GM23338 (cell line): ENCODE data around the gene PRUNE2. TPM values are rescaled to one million over a fixed set of nuclear protein-coding genes. Genes with fewer than 3 reads are reported as not detected.
A peak's percentile ranks its signal among the peaks of the same experiment; 100 is the strongest.

ENCODE experiments used
- ATAC-seq: fragments of 200-7000 bp; cut with Tn5 transposase; 3 replicates; pipeline ENCODE4 v1.9.1; 2020
- DNase-seq: peaks from one replicate; pipeline ENCODE4 v3.0.0-alpha.2; 2015; ENCODE audit warnings: low spot score
- H2AFZ ChIP-seq: fragments of 200-600 bp; sonication (generic); 2 replicates; pipeline ENCODE4 v1.8.0; 2016; ENCODE audit warnings: antibody characterized with exemption, mild to moderate bottlenecking, moderate library complexity
- H3F3A ChIP-seq: fragments of 200-600 bp; sonication (generic); replicated peaks from 2 replicates; pipeline ENCODE4 v1.8.0; 2017; ENCODE audit warnings: antibody characterized with exemption, mixed run types, low read depth
- H3K27ac ChIP-seq: fragments of 200-600 bp; sonication (generic); 2 replicates; pipeline ENCODE4 v1.6.1; 2016; ENCODE audit warnings: low read depth
- H3K27me3 ChIP-seq: fragments of 200-600 bp; sonication (generic); 2 replicates; pipeline ENCODE4 v1.8.0; 2016; ENCODE audit warnings: mild to moderate bottlenecking, mixed run types, moderate library complexity; ENCODE audit not compliant: insufficient read depth
- H3K36me3 ChIP-seq: fragments of 200-600 bp; sonication (generic); 2 replicates; pipeline ENCODE4 v1.8.0; 2016; ENCODE audit warnings: mild to moderate bottlenecking; ENCODE audit not compliant: insufficient read depth
- H3K4me1 ChIP-seq: fragments of 200-600 bp; sonication (generic); 2 replicates; pipeline ENCODE4 v1.8.0; 2016; ENCODE audit warnings: mild to moderate bottlenecking, moderate library complexity; ENCODE audit not compliant: insufficient read depth
- H3K4me2 ChIP-seq: fragments of 200-600 bp; sonication (generic); 2 replicates; pipeline ENCODE4 v1.7.1; 2017; ENCODE audit warnings: mixed run types
- H3K4me3 ChIP-seq: fragments of 200-600 bp; sonication (generic); 2 replicates; pipeline ENCODE4 v1.6.1; 2016; ENCODE audit warnings: mixed run types
- H3K79me2 ChIP-seq: fragments of 200-600 bp; sonication (generic); replicated peaks from 2 replicates; pipeline ENCODE4 v1.8.0; 2017; ENCODE audit warnings: mild to moderate bottlenecking; ENCODE audit not compliant: insufficient read depth
- H3K9me2 ChIP-seq: fragments of 200-600 bp; sonication (generic); 2 replicates; pipeline ENCODE4 v1.8.0; 2017; ENCODE audit not compliant: insufficient read depth
- H4K20me1 ChIP-seq: fragments of 200-600 bp; sonication (generic); replicated peaks from 2 replicates; pipeline ENCODE4 v1.8.0; 2017; ENCODE audit warnings: mild to moderate bottlenecking; ENCODE audit not compliant: insufficient read depth
- H3K27ac Mint-ChIP-seq: 2 replicates; pipeline ENCODE4 v1.8.0; 2020; ENCODE audit warnings: inconsistent platforms, mild to moderate bottlenecking, moderate library complexity, mixed read lengths
- H3K27me3 Mint-ChIP-seq: 3 replicates; pipeline ENCODE4 v1.8.0; 2022; ENCODE audit warnings: low read depth, mild to moderate bottlenecking, moderate library complexity, mixed read lengths, inconsistent platforms; ENCODE audit not compliant: insufficient read depth, poor library complexity
- H3K36me3 Mint-ChIP-seq: 3 replicates; pipeline ENCODE4 v1.8.0; 2021; ENCODE audit warnings: low read depth, mild to moderate bottlenecking, inconsistent platforms, moderate library complexity, mixed read lengths
- H3K4me1 Mint-ChIP-seq: 3 replicates; pipeline ENCODE4 v1.8.0; 2020; ENCODE audit warnings: mild to moderate bottlenecking, inconsistent platforms, mixed read lengths
- H3K4me3 Mint-ChIP-seq: 3 replicates; pipeline ENCODE4 v1.8.0; 2021; ENCODE audit warnings: moderate library complexity, mild to moderate bottlenecking, inconsistent platforms, mixed read lengths
- H3K9me3 Mint-ChIP-seq: 3 replicates; pipeline ENCODE4 v1.8.0; 2020; ENCODE audit warnings: moderate library complexity, mild to moderate bottlenecking, inconsistent platforms, mixed read lengths
- CREB1 ChIP-seq: fragments of 250-450 bp; sonication (Bioruptor Pico); IDR thresholded peaks from 2 replicates; pipeline ENCODE4 v1.5.0; 2020; ENCODE audit warnings: low read depth, mild to moderate bottlenecking, moderate library complexity
- EZH2 ChIP-seq: fragments of 200-600 bp; sonication (generic); IDR thresholded peaks from one replicate; pipeline ENCODE4 v1.8.0; 2017; ENCODE audit warnings: antibody characterized with exemption, mild to moderate bottlenecking, low read depth; ENCODE audit not compliant: unreplicated experiment
- EZH2phosphoT487 ChIP-seq: fragments of 200-600 bp; sonication (generic); IDR thresholded peaks from one replicate; pipeline ENCODE4 v1.8.1; 2018; ENCODE audit warnings: antibody characterized with exemption; ENCODE audit not compliant: unreplicated experiment
- JUNB ChIP-seq: IDR thresholded peaks from one replicate; pipeline ENCODE4 v1.6.1; 2016; ENCODE audit warnings: antibody characterized with exemption; ENCODE audit not compliant: unreplicated experiment
- NANOG ChIP-seq: IDR thresholded peaks from 2 replicates; pipeline ENCODE4 v1.6.1; 2016; ENCODE audit warnings: antibody characterized with exemption, borderline replicate concordance
- POLR2AphosphoS5 ChIP-seq: IDR thresholded peaks from 2 replicates; pipeline ENCODE4 v1.6.1; 2016; ENCODE audit warnings: antibody characterized with exemption, low read depth
- STAT1 ChIP-seq: IDR thresholded peaks from one replicate; pipeline ENCODE4 v1.6.1; 2016; ENCODE audit warnings: antibody characterized with exemption; ENCODE audit not compliant: unreplicated experiment
- ZNF114 ChIP-seq: fragments of 250-450 bp; sonication (Bioruptor Pico); IDR thresholded peaks from 2 replicates; pipeline ENCODE4 v1.5.0; 2020; ENCODE audit warnings: mild to moderate bottlenecking, moderate library complexity
- ZNF331 ChIP-seq: fragments of 250-450 bp; sonication (Bioruptor Pico); IDR thresholded peaks from 2 replicates; pipeline ENCODE4 v1.5.0; 2020; ENCODE audit warnings: low read depth, mild to moderate bottlenecking, moderate library complexity
- polyA plus RNA-seq: library from polyadenylated mRNA; unstranded; fragments of >200 nt; fragmentation: Nextera tagmentation; extraction: Ambion mirVana; gene quantifications from 2 replicates; pipeline ENCODE4 v1.2.1, GENCODE V29; 2016
- total RNA-seq: library from RNA; depleted of rRNA; stranded (reverse); fragments of >200 nt; shearing (Covaris generic); gene quantifications from 2 replicates; pipeline ENCODE4 v1.2.3, GENCODE V29; 2014
- TF ChIP-seq, protein P1 (sequence below), 2 experiments: fragments of 200-600 bp in 1 of 2; sonication (generic) in 1 of 2; conservative IDR thresholded peaks; 2 replicates each; pipeline versions ENCODE4 v1.5.1 to v1.6.1; 2016 to 2017; ENCODE audit warnings: antibody characterized with exemption in 2 of 2, low read depth in 2 of 2, mild to moderate bottlenecking in 2 of 2, moderate library complexity in 1 of 2
- TF ChIP-seq, protein P2 (sequence below): IDR thresholded peaks from 2 replicates; pipeline ENCODE4 v1.6.1; 2016; ENCODE audit warnings: antibody characterized with exemption
- TF ChIP-seq, protein P3 (sequence below): fragments of 250-450 bp; sonication (Bioruptor Pico); IDR thresholded peaks from 2 replicates; pipeline ENCODE4 v1.5.0; 2020; ENCODE audit warnings: mild to moderate bottlenecking, moderate library complexity
- TF ChIP-seq, protein P4 (sequence below): IDR thresholded peaks from one replicate; pipeline ENCODE4 v1.6.1; 2018; ENCODE audit warnings: antibody characterized with exemption; ENCODE audit not compliant: unreplicated experiment

Gene PRUNE2
- total and polyA plus RNA-seq, 2 experiments from 2014 or later: 10.6 to 26.5 TPM

DNA sequence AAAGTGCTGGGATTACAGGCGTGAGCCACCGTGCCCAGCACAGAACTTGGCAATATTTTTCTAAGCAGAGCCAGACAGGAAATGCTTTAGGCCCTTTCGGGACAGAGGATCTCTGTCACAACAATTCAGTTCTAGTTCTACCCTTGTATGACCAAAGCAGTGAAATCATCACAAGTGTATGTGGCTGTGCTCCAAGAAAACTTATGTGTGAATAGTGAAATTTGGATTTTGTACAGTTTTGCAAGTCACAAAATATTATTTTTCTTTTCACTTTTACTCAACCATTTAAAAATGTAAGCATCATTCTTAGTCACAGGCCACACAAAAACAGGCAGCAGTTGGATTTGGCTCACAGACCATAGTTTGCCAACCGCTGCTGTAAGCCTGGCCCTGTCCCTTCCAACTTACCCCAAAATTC lies 20.4 kb upstream of the PRUNE2 start:
- H3K27ac Mint-ChIP-seq: no peak overlapping the region
- peaks cover 3% of the 10 kb centered on the region; the same call in 1 of the 2 replicates for H3K9me2 ChIP-seq
- no peaks in the 10 kb centered on the region for H3K4me1 Mint-ChIP-seq

More for the DNA sequence above, 20.4 kb upstream of the PRUNE2 start:
- Histone ChIP-seq H3K4me1 (no peaks in the 10 kb centered on the region), H3K4me2 (no peak overlapping the region), H3K27me3 (no peaks in the 10 kb centered on the region), H4K20me1 (no peaks in the 10 kb centered on the region), H3K36me3 (no peaks in the 10 kb centered on the region), H2AFZ (peak overlapping the region; percentile 83), H3F3A (no peaks in the 10 kb centered on the region), H3K79me2 (no peaks in the 10 kb centered on the region), H3K4me3 (no peak overlapping the region), H3K27ac (no peak overlapping the region)
- H3K4me3 Mint-ChIP-seq: no peak overlapping the region
- peaks cover 4% of the 10 kb centered on the region for H3K27me3 Mint-ChIP-seq
- 0 out of 3 replicates have a peak, but pooled peaks cover 3% of the 10 kb centered on the region for H3K9me3 Mint-ChIP-seq
- TF ChIP-seq, protein P1, sequence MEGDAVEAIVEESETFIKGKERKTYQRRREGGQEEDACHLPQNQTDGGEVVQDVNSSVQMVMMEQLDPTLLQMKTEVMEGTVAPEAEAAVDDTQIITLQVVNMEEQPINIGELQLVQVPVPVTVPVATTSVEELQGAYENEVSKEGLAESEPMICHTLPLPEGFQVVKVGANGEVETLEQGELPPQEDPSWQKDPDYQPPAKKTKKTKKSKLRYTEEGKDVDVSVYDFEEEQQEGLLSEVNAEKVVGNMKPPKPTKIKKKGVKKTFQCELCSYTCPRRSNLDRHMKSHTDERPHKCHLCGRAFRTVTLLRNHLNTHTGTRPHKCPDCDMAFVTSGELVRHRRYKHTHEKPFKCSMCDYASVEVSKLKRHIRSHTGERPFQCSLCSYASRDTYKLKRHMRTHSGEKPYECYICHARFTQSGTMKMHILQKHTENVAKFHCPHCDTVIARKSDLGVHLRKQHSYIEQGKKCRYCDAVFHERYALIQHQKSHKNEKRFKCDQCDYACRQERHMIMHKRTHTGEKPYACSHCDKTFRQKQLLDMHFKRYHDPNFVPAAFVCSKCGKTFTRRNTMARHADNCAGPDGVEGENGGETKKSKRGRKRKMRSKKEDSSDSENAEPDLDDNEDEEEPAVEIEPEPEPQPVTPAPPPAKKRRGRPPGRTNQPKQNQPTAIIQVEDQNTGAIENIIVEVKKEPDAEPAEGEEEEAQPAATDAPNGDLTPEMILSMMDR (conservative IDR thresholded peaks at IDR 0.05; ENCODE audit: low read depth in 2 of 2): no peak
- no peak for TF ChIP-seq ZNF114 (CRISPR knock-in tag)
- TF ChIP-seq, protein P2, sequence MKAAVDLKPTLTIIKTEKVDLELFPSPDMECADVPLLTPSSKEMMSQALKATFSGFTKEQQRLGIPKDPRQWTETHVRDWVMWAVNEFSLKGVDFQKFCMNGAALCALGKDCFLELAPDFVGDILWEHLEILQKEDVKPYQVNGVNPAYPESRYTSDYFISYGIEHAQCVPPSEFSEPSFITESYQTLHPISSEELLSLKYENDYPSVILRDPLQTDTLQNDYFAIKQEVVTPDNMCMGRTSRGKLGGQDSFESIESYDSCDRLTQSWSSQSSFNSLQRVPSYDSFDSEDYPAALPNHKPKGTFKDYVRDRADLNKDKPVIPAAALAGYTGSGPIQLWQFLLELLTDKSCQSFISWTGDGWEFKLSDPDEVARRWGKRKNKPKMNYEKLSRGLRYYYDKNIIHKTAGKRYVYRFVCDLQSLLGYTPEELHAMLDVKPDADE: no peak
- TF ChIP-seq, protein P3, sequence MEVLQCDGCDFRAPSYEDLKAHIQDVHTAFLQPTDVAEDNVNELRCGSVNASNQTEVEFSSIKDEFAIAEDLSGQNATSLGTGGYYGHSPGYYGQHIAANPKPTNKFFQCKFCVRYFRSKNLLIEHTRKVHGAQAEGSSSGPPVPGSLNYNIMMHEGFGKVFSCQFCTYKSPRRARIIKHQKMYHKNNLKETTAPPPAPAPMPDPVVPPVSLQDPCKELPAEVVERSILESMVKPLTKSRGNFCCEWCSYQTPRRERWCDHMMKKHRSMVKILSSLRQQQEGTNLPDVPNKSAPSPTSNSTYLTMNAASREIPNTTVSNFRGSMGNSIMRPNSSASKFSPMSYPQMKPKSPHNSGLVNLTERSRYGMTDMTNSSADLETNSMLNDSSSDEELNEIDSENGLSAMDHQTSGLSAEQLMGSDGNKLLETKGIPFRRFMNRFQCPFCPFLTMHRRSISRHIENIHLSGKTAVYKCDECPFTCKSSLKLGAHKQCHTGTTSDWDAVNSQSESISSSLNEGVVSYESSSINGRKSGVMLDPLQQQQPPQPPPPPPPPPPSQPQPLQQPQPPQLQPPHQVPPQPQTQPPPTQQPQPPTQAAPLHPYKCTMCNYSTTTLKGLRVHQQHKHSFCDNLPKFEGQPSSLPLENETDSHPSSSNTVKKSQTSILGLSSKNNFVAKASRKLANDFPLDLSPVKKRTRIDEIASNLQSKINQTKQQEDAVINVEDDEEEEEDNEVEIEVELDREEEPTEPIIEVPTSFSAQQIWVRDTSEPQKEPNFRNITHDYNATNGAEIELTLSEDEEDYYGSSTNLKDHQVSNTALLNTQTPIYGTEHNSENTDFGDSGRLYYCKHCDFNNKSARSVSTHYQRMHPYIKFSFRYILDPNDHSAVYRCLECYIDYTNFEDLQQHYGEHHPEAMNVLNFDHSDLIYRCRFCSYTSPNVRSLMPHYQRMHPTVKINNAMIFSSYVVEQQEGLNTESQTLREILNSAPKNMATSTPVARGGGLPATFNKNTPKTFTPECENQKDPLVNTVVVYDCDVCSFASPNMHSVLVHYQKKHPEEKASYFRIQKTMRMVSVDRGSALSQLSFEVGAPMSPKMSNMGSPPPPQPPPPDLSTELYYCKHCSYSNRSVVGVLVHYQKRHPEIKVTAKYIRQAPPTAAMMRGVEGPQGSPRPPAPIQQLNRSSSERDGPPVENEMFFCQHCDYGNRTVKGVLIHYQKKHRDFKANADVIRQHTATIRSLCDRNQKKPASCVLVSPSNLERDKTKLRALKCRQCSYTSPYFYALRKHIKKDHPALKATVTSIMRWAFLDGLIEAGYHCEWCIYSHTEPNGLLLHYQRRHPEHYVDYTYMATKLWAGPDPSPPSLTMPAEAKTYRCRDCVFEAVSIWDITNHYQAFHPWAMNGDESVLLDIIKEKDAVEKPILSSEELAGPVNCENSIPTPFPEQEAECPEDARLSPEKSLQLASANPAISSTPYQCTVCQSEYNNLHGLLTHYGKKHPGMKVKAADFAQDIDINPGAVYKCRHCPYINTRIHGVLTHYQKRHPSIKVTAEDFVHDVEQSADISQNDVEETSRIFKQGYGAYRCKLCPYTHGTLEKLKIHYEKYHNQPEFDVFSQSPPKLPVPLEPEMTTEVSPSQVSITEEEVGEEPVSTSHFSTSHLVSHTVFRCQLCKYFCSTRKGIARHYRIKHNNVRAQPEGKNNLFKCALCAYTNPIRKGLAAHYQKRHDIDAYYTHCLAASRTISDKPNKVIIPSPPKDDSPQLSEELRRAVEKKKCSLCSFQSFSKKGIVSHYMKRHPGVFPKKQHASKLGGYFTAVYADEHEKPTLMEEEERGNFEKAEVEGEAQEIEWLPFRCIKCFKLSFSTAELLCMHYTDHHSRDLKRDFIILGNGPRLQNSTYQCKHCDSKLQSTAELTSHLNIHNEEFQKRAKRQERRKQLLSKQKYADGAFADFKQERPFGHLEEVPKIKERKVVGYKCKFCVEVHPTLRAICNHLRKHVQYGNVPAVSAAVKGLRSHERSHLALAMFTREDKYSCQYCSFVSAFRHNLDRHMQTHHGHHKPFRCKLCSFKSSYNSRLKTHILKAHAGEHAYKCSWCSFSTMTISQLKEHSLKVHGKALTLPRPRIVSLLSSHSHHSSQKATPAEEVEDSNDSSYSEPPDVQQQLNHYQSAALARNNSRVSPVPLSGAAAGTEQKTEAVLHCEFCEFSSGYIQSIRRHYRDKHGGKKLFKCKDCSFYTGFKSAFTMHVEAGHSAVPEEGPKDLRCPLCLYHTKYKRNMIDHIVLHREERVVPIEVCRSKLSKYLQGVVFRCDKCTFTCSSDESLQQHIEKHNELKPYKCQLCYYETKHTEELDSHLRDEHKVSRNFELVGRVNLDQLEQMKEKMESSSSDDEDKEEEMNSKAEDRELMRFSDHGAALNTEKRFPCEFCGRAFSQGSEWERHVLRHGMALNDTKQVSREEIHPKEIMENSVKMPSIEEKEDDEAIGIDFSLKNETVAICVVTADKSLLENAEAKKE (CRISPR knock-in tag): no peak
- no peak for TF ChIP-seq POLR2AphosphoS5
- no peak for TF ChIP-seq STAT1
- no peak for TF ChIP-seq EZH2
- TF ChIP-seq NANOG: no peak
- TF ChIP-seq, protein P4, sequence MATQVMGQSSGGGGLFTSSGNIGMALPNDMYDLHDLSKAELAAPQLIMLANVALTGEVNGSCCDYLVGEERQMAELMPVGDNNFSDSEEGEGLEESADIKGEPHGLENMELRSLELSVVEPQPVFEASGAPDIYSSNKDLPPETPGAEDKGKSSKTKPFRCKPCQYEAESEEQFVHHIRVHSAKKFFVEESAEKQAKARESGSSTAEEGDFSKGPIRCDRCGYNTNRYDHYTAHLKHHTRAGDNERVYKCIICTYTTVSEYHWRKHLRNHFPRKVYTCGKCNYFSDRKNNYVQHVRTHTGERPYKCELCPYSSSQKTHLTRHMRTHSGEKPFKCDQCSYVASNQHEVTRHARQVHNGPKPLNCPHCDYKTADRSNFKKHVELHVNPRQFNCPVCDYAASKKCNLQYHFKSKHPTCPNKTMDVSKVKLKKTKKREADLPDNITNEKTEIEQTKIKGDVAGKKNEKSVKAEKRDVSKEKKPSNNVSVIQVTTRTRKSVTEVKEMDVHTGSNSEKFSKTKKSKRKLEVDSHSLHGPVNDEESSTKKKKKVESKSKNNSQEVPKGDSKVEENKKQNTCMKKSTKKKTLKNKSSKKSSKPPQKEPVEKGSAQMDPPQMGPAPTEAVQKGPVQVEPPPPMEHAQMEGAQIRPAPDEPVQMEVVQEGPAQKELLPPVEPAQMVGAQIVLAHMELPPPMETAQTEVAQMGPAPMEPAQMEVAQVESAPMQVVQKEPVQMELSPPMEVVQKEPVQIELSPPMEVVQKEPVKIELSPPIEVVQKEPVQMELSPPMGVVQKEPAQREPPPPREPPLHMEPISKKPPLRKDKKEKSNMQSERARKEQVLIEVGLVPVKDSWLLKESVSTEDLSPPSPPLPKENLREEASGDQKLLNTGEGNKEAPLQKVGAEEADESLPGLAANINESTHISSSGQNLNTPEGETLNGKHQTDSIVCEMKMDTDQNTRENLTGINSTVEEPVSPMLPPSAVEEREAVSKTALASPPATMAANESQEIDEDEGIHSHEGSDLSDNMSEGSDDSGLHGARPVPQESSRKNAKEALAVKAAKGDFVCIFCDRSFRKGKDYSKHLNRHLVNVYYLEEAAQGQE: no peak
- no peak for TF ChIP-seq ZNF331 (CRISPR knock-in tag)
- no peak for TF ChIP-seq CREB1
- TF ChIP-seq JUNB: no peak
- TF ChIP-seq EZH2phosphoT487: no peak
- ATAC-seq: no peak
- H3K36me3 Mint-ChIP-seq: no peaks in the 10 kb centered on the region
- no peak for DNase-seq
